NCI-H2081 treated with DMSO at 0.1 percent for 48 hours (cell line): ENCODE results near the gene ARID5B.

Experiments used
- DNase-seq: peaks from one replicate; lab custom pipeline; 2025; lab: John Stamatoyannopoulos, UW

ARID5B gene

DNA sequence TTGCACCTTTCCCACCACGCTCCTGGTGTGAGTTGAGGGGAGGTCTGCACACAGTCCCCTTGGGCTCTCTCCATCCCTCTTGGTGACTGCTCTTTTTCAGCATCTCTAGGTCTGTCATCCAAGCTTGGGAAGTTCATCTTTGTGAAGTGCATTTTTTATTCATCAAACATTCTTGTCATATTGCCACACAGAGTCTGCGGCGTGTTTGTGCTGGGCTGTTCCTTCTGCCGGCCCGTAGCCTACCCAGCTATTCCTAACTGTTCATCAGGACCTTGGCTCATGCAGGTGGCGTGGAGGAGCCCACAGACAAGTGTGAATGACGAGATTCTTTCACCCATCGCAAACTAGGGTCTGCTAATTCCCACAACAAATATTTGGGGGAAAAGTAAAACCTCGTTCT, 202.4 kb downstream of the ARID5B start:
- no peak for DNase-seq

DNA sequence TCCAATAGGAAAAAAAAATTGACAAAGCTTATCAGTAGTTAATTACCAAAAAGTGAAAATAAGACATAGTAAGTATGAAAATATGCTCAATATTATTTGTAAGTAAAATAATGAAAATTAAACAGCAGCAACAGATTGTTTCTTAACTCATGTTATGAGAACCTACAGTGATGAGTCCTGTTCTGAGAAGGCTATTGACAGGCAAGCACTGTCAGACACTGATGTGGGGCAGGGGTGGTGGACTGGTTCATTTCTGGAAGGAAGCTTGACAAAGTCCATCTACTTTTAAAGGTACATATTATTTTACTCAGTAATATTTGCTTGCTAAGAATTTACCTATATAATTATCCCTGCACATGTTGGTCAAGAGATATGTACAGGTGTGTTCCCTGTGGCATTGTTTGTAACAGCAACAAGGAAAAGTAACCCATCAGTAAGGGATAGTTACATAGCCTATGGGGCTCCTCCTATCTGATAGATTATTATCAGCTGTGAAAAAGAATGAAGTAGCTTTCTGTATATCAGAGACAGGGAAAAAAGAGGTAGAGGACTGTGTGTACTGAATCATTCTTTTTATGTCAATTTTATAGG, 205.5 kb downstream of the ARID5B start:
- DNase-seq: no peak

DNA sequence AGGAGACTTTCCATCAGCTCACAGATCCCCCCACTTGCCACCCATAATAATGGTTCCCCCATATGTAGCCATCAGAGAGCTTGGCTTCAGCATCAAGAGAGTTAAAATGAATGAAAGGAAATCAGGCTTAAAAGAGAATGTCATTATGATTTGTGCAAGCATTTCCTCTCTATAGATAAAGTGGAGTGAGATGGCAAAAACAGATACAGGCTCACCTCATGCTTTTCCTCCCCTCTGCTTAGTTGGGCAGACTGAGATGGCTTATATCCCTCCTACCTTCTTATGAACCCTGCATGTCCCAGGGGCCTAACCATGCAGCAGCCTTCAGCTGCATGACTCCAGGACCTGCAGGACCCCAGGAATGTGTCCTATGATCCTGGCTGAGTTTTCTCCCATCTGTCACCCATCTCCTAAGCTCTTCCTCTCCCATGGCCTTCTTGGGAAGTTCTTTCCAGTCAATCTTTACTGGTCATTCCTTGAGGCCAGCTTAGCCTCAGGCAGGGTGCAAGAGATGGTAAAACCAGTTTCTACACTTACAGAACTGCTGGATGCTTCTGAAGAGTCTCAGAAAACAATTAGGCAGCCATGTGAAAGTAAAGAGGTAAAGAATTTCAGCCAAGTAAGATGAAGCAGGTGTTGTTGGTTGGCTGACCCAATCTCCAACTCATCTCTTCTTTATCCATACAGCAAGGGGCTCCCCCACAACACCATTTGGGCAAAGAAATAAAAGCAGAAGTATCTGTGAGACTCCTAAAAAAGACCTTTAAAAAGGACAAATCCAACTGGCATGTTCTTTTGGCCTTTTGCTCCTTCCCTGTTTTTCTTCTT, 207.5 kb downstream of the ARID5B start:
- DNase-seq: no peak

DNA sequence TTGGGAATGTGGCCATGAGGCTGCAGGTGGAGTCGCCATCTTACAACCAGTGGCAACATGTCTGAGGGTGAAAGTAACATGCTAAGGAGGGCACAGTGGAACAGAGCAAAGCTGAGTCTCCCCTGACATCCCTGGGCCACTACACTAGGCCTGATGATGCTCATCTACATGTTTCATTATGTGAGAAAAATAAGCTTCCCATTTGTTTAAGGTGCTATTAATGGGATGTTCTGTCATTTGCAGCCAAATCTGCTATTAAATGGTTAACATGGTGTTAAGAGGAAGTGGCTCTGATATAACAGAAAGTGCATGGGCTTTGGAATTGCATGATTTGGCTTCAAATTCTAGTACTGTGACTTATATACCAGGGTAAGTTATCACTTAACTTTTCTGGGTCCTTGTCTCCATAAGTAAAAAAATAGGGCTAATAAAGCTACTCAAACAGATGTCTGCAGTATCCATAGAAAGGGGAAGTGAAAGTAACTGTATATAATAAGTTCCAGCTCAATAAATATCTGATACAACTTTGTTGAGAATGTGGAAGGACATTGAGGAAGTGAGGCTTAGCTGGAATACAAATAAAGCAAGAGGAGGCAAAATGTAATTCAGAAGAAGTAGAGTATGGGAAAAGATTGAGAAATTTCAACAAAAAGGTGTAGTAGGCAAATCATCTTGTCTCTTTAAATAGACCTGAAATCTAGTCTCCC, 208.2 kb downstream of the ARID5B start:
- no peak for DNase-seq

- no peak for DNase-seq
Measured at GRCh38 chr10:62112300-62112699, 210.8 kb downstream of the ARID5B start.

- DNase-seq: no peak
Measured at GRCh38 chr10:62112963-62113362, 211.5 kb downstream of the ARID5B start.

DNA sequence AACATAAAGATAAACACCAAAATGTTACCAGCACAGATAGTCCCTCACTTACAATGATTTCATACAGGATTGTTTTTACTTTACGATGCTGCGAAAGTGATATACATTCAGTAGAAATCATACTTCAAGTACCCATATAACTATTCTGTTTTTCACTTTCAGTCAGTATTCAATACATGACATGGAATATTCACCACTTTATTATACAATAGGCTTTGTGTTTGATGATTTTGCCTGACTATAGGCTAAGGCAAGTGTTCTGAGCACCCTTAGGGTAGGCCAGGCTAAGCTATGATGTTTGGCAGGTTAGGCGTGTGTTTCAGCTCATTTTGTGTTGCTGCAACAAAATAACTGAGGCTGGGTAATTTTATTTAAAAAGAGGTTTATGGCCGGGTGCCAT, 212.2 kb downstream of the ARID5B start:
- no peak for DNase-seq

- no peak for DNase-seq
Measured at GRCh38 chr10:62115321-62115720, 213.8 kb downstream of the ARID5B start.

DNA sequence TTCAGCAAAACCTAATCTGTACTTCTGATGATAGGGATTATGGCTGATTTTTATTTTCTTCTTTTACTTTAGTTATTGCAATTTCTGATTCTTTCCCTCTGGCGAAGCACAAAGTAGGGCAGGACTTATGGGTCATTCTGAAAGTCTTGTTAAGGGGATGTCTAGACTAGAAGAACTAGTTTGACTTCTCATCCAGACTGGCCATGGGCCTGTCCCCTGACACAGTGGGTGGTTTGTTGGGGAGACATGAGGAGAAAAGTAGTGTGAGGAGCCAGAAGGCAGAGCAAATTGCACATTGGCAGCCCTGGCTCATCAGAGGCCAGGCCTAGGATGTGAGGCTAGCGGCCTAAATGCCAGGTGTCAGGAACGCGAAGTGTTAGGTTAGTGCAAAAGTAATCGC, 214.3 kb downstream of the ARID5B start:
- DNase-seq: no peak

GRCh38 chr10:62116896-62117295, 215.4 kb downstream of the ARID5B start:
- peak; percentile 5 for DNase-seq

GRCh38 chr10:62121187-62121530, 219.7 kb downstream of the ARID5B start:
- DNase-seq: no peak

DNA sequence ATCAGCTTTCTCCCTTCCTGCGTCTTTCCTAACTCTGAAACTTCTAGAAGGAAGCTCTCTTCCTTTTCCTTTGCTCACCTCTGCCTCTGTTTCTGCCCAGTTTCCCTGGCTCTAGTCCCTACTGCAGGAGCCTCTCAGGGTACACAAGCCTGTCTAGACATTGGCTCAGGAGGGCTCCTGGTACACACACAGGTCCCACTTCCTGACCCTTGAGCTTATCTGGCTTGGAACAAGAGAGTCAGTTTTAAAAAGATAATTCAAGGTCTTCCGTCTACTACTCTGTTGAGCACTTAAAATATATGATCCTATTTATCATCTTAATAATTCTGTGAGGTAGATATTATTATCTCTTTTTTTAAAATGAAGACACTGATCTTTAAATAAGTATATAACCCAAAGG, 226.5 kb downstream of the ARID5B start:
- no peak for DNase-seq

DNA sequence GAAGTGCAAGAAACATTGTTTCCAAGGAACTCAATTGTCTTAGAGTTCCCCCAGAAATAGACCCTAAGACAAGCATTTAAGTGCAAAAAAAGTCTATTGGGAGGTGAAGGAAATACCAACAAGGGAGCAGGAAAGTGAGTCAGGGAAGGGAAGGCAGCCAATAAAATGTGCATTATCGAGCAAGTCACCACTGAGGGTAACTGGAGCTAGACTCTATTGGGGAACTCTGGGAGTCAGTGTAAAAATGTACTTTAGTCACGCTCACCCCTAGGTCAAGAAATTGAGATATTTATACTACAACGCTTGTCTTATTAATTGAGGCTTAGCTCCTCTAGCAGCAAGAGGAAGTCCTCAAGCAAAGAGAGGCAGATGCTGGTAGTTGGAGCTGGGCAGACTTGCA, 229.4 kb downstream of the ARID5B start:
- DNase-seq: no peak

DNA sequence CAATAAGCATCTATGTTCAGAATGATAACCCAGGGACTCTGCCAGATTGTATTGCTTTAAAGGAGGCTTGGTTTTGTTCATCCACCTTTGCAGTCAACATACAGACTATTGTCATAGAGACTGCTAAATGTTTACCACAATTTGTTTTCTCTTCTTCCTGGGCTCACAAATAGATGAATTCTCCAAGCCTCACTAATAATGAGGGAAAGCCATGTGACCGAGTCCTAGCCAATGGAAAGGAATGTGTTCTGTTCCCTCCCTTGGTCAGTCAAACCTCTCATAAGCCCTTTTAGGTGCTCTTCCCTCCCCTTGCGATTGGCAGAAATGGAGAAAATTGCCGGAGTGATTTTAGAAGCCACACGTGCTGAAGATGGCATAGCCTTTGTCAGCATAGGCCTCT, 230.2 kb downstream of the ARID5B start:
- DNase-seq: no peak

- DNase-seq: no peak
Measured at GRCh38 chr10:62133618-62134017, 232.1 kb downstream of the ARID5B start.

DNA sequence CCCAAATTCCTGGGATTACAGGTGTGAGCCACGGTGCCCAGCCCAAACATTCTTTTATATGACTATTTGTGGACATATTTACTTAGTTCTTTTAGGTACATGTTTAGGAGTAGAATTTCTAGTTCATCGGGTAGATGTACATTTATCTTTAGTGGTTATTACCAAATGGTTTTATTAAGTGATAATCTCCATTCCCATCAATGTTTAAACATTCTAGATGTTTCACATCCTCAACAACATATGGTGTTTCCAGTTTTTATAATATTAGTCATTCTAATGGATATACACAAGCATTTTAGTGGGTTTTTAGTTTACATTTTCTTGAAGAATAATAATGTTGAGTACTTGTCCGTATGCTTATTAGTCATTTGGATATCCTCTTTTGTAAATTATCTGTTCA, 235.4 kb downstream of the ARID5B start:
- DNase-seq: no peak
